SK-MEL-5 (cell line): ENCODE data around the gene MAD1L1. TPM values are rescaled to one million over a fixed set of nuclear protein-coding genes. Genes with fewer than 3 reads are reported as not detected.
"Not testable (repeated sequence)": the region's sequence is repeated elsewhere in the genome, so short reads cannot be mapped to it uniquely, and the experiment has no call there.

ENCODE experiments used
- DNase-seq: peaks from one replicate; pipeline ENCODE4 v3.0.0-alpha.2; 2016; ENCODE audit warnings: low read depth, low spot score
- in situ Hi-C: cut with HindIII; loops from 2 replicates; pipeline ENCODE4 v1.10.0; 2016; ENCODE audit warnings: low sequenced_read_pairs, high pct_unique_total_duplicates, low pct_unique_long_range_greater_than_20kb
- total RNA-seq: library from RNA; depleted of rRNA; stranded (reverse); fragments of >200 nt; shearing (Covaris generic); gene quantifications from 2 replicates; pipeline ENCODE4 v1.2.3, GENCODE V29; 2014

The MAD1L1 gene
- total RNA-seq, 1 experiment from 2014 or later, result 204 TPM

DNA sequence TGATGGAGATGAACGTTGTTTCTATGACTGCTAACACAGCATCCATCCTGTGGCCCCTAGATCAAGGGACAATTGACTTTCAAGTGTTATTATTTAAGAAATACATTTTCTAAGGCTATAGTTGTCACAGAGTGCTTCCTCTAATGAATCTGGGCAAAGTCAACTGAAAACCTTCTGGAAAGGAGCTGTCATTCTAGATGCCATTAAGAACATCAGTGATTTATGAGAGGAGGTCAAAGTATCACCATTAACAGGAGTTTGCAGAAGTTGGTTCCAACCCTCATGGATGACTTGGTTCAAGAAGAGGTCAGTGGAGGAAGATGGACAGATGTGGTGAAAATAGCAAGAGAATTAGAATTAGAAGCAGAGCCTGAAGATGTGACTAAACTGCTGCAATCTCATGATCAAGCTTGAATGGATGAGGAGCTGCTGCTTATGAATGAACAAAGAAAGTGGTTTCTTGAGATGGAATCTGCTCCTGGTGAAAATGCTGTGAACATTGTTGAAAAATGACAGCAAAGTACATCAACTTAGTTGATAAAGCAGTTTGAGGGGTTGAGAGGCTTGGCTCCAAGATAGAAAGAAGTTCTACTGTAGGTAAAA is 400.7 kb downstream of the MAD1L1 start:
- in situ Hi-C loops, result not testable (repeated sequence)
- peak; percentile 50 for DNase-seq

DNA sequence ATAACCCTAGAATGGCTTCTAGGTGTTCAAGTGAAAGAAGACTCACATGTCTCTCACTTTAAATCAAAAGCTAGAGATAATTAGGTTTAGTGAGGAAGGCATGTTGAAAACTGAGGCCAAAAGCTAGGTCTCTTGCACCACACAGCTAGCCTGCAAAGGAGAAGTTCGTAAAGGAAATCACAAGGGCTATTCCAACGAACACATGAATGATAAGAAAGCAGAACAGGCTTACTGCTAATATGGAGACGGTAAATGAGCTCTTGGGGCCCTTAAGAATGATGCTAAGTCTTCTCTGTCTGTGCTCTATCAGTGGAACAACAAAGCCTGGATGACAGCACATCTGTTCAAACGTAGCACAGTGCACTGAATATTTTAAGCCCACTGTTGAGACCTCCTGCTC is 401.3 kb downstream of the MAD1L1 start:
- in situ Hi-C loops, DNase-seq: not testable (repeated sequence)

DNA sequence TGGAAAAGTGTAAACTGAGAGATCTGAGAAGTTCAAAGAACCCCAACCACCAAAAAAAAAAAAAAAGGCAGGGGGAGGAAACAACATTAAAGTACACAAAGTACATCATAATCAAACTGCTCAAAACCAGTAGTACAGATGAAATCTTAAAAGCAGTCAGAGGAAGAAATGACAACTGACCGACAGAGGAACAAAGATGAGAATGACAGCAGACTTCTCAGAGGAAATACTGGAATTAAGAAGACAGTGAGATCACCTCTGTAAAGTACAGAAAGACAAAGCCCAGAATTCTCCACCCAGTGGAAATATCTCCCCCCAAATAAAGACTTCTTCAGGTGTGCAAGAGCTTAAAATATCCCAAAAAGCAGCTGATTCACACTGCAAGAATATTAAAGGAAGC is 403.1 kb downstream of the MAD1L1 start:
- in situ Hi-C loops, DNase-seq: not testable (repeated sequence)

DNA sequence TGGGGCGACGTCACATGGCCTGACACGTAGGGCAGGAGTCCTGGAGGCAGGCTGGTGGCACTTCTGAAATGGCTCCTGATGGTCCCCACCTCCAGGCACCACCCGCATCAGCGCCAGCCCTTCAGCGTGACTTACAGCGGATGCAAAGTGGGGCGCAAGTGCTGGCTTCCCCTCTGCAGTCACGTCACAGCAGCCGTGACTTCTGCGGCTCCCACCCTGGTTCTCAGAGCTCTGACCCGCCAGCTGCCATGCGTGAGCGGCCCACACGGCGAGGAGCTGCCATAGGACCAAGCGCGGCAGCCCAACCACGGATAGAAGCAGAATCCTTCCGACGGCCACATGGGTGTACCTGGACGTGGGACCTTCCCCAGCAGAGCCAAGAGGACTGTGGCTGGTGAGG is 403.6 kb downstream of the MAD1L1 start:
- no peak for DNase-seq
- in situ Hi-C loops, result no loop called here

DNA sequence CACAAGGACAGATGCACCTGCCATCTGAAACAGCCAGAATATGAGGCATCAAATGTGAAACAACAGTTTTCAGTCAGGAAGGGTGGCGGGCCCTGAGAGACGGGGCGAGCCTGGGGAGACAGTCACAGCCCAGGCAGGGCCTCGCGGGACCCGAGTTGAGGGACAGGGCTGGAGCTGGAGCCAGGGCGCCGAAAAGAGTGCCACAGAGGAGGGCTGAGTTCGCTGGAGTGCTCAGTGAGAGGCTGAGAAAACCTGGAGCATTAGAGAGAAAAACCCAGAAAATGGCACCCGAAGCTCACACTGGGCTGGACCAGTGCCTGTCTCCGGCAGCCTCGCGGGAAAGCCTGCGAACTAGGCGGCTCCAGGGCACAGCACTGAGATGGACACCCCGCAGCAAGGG is 404.6 kb downstream of the MAD1L1 start:
- DNase-seq, in situ Hi-C loops: not testable (repeated sequence)

DNA sequence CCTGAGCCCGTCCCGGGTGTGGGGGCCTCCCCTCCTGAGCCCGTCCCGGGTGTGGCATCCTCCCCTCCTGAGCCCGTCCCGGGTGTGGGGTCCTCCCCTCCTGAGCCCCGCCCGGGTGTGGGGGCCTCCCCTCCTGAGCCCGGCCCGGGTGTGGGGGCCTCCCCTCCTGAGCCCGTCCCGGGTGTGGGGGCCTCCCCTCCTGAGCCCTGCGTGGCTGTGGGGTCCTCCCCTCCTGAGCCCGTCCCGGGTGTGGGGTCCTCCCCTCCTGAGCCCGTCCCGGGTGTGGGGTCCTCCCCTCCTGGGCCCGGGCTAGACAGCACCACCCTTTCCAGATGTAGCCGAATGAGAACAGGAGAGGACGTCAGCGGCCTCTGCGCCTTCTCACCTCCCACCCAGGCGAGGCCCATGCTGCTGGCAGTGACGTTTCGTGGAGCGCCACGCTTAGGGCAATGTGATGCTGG is 405.2 kb downstream of the MAD1L1 start:
- in situ Hi-C loops, DNase-seq: not testable (repeated sequence)

DNA sequence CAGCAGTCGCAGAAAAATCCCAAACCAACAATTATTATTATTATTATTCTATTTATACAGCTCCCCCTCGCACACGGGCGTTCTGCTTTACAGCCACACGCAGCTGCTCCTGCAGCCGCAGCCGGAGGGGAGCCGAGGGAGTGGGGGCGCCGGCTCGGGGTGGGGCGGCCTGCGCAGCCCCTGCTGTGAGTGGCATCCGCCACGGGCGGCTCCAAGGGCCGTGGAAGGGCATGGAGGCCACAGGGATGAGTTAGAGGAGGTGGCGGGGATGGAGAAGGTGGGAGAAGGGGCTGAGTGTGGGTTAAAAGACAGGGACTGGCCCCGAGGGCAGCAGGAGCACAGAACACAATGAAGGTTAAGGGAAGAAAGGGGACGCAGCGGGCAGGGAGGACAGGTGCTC is 405.8 kb downstream of the MAD1L1 start:
- in situ Hi-C loops, DNase-seq: not testable (repeated sequence)

DNA sequence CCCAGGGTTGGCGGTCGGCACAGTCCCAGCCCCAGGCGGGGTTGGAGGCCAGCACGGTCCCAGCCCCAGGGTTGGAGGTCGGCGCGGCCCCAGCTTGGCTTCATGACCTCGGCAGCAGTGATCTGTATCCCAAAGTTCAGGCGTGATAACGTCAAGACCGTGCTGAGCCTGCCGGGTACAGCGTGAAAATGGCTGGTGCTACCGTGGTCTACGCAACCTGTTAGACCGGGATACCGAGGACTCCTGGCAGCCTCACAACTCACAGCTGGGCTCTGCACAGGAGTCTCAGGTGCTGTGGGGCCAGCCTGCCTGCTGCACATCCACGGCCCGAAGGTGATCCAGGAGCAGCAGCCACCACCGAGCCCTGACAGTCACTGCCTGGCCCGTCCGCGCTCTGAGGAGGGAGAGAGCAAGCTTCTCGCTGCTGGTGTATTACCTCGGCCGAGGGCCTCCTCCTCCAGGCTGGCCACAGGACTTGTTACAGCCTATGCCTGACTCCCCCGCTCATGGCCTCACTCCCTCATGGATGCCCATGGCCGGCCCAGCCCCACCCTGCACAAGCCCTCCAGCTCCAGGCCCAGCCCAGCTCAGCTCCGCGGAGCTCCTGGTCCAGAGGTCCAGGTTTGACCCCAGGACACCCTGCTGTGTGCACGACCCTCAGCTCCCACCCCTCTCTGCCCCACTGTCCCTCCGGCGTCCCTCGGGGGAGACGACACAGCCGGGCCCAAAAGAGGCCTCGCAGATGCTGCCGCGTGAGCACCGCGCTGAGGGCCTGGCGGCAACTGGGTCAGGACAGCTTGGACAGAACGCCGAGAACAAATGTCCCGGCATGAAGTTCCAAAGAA is 406.6 kb downstream of the MAD1L1 start:
- in situ Hi-C loops, result no loop called here
- no peak for DNase-seq

DNA sequence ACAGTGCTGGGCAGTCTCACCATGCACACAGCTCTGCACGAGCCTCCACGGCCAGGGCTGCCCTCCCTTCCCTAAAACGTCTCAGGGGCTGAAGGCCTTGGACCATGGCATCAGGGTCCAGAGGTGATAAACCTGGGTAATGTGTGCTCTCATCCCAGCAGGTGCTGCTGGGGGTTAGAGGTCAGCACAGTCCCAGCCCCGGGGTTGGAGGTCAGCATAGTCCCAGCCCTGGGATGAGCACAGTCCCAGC is 407.2 kb downstream of the MAD1L1 start:
- in situ Hi-C loops, DNase-seq: not testable (repeated sequence)

DNA sequence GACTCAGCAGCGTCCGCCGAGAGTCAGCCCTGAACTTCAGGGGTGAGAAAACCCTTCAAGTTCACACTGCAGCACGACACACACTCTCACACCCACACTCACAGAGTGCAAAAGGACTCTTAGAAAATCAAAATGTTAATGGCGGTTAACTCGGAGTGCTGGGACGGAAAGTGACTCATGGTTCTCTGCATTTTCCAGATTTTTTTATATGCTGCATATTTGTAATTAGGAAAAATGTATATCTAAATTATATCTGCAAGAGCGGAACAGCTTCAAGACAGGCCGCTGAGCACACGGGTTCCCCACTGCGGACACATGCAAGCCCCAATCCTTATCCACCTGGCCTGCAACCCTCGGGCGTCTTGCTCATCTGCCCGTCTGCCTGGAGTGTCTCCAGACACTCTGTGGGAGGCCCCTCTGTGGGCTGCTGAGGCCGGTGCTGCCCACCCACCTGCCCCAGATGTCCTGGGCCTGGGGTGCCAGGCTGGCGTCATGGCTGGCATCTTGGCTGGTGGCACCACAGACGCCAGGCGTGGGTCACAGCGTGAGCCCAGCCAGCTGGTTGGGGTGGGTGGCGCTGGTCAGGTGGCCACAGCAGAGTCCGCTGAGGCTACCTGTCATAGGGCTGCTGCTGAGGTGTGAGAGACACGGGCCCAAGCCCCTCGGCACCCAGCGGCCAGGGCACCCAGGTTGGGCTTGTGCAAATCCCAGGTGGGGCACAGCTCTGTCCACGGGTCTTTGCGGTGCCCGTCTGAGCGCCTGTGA is 407.7 kb downstream of the MAD1L1 start:
- in situ Hi-C loops, DNase-seq: not testable (repeated sequence)

DNA sequence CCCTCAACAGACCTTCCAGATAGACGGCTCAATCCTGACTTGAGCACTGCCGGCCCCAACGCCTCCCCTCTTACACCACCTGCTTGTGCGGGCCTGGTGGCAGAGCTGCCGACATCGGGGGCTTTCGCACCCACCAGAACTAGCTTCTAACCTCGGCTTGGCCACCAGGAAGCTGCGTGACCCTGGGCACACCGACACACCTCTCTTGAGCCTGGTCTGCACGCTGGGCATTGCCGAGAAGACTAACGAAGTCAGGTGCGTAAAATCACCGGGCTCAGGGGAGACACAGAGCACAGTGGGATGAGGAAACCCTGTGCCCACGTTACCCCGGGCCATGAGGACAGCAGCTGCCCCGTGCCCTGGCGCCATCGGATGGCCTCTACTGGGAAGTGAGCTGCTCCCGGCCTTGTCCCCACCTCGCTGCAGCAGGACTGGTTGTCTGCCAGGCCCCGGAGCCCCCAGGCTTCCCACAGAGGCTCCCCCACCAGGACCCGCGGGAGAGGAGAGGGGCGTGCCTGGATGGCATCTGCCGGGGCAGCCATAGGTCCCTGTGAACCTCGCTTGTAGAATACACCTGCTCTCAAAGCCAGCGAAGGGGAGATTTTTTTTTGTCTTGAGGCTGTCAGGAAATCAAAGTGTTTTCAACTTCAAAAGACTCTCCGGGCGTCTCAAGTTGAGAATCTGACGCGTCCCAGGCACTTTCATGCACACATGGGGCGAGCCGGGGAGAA is 408.4 kb downstream of the MAD1L1 start:
- in situ Hi-C loops, DNase-seq: not testable (repeated sequence)

DNA sequence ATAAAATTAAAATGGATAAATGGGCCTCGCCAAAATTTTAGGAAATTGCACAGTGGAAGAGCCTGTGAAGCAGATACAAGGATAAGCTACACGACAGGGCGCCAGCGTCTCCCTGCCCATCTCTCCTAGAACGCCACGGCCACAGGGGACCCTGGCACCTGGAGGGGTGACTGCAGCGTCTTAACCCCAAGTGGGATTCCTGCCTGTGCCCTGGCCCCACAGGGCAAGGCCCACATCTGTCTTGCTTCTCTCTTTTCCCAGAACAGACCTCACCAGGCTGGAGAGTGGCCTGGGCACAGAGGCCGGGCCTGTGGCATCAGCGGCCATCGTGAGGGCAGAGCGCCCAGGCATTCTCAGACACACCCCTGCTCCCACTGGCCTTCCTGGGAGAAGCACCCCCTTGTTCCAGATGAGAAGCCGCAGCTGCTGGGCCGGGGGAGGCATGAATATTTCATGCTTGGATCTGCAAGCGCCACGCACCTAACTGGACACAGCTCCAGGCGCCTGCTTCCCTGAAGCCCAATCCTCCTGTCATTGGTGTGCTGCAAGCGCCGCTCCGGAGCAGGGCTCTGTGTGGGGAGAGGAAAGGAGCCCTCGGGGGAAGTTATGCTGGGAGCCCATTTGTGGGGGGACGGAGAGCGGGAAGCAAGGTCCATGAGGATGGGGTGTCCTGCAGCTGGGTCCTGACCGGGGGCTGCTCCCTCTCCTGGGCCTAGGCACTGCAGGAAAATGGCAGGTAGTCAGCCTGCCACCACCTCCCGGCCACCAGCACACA is 409.2 kb downstream of the MAD1L1 start:
- in situ Hi-C loops, result no loop called here
- no peak for DNase-seq

DNA sequence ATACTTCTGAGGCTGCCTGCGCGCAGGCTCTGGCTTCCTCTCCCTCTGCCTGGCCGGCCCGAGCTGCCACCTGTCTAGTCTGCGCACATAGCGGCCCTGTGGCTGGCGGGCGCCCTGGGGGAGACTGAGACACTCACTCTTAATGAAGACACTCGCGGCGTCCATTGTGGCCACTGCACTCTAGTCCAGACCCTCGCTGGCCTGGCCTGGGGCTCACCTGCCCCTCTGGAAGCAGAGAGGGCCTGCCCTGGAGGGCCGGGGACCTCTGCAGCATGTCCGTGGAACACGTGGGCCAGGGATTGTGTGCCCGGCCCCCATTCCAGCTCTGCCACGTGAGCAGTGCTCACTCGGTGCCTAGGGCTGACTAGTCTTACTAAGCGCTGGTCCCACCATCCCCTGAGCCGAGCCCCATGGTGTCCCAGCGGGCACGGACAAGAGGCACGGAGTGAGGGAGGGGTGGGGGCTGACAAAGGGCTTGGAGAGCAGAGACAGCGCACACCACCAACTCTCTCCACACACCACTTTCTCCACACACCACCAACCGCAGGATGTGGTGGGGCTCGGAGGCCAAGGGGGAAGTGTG is 413.4 kb downstream of the MAD1L1 start:
- in situ Hi-C loops, result no loop called here
- no peak for DNase-seq

DNA sequence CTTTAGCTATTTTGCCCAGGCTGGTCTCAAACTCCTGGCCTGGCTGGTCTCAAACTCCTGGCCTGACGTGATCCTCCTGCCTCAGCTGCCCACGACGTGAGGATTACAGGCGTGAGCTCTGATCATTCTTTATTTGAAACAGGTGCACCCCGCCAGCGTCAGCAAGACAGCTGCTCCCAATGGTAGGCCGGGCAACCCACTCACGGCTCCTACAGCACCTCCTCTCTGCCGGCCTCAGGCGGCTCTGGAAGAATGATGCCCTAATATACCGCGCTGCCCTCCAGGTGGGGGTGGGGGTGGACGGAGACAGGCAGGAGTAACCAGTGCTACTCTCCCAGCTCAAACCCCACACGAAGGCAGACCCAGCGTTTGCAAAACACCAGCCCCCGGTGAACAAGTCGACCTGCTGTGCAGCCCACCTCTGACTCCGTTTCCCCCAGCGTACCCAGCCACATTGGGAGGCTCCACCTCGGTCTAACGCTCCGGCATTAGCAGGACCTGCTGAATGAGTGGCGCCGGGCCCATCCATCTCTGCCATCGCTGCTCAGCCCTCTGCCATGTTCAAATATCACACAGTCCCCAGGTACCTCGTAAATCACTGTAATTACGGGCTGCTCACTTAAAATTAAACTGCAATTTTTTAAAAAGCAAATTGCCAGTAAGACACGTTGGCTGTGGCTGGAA is 414.0 kb downstream of the MAD1L1 start:
- no peak for DNase-seq
- in situ Hi-C loops, result no loop called here

DNA sequence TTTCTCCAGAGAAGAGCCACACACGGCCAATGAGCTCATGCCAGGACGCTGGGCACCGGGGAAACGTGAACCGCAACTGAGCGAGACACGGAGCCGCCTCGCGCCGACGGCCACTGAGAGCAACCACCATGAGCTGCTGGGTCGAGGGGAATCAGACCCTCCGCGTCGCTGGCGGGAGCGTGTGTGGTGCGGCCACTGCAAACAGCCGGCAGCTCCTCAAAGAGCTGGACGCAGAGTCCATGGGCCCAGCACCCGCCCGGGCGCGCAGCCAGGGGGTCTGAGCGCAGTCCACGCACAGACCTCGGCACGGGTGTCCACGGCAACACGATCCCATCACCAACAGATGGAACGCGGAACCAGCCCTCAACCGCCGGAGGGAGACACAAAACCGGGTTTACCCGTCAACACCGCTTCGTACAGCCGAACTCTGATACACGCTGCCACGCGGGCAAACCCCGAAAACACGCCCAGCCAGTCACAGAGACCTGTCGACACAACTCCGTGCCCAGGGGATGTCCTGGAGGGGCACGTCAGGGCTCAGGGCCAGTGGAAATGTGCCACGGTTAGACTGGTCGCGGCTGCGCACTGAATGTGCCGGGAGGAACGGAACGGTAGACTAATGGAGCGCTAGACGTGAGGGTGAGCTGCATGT is 415.6 kb downstream of the MAD1L1 start:
- in situ Hi-C loops, result no loop called here

DNA sequence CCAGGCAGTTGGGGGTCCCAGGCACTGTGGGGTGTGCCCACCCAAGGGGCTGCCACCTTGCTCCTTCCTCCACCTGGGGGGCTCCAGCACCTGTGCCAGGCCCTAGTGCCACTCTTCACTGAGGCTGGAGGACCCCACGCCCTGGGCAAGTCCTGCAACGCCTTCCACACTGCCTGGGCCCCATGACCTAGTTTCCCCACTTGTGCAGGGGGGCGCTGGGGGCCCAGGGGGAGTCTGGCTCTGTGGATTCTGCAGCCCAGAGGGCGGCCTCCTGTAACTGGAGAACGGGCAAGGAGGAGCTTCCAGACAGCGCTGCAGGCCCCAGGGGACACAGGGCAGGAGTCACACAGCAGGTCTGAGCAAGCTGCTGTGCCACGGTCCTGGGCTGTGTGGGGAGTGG is 416.3 kb downstream of the MAD1L1 start:
- in situ Hi-C loops, DNase-seq: not testable (repeated sequence)

More for the DNA sequence above, 415.6 kb downstream of the MAD1L1 start:
- no peak for DNase-seq
